HG03439 (cell line): ENCODE data around the gene CACFD1.

Experiments
- ATAC-seq: cut with Tn5 transposase; IDR thresholded peaks from one replicate; pipeline ENCODE4 v1.9.1; 2021; ENCODE audit warnings: mild to moderate bottlenecking, moderate library complexity; ENCODE audit not compliant: unreplicated experiment

CACFD1 gene

DNA sequence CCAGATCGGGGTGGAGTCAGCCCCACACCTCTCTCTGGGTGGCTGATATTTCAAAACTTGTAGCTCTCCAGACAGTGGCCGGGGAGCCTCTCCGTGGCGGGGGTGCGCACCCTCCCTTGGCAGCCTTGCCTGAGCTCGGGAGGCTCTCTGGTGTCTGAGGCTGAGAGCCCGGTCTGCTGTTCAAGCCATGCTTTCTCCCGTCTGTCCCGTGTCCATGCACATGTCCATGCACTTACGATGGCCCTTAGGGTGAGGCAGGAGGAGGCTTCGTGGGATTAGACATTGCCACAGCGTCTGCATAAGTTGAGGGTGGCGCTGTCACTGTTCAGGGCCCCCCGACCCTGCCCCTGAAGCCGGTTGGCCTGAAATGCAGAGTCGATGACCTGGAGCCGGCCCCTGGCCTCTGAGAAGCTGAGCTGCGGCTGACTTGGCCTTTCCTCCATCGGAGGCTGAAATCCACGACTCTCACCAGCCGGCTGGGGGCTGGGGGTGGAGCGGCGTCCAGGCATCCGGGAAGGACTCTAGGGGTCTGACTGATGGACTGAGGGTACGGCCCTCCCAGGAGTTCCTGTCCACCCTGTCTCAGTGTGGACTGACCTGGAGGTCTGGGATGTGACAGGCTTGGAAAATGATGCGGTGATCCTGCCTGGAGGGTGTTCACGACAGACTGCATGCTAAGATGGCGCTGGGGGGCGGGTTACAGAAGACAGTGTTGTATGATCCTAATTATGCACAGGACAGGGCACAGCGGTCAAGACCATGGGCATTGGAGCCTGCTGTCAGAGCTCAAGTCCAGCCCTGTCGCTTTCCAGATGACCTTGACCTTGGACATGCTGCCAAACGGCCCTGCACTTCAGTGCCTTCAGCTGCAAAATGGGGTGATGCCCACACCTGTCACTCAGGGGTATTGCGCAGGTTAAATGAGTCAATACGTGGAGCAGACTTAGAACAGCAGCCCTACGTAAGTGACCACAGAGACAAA lies 37.4 kb downstream of the CACFD1 start:
- ATAC-seq, result no peak

DNA sequence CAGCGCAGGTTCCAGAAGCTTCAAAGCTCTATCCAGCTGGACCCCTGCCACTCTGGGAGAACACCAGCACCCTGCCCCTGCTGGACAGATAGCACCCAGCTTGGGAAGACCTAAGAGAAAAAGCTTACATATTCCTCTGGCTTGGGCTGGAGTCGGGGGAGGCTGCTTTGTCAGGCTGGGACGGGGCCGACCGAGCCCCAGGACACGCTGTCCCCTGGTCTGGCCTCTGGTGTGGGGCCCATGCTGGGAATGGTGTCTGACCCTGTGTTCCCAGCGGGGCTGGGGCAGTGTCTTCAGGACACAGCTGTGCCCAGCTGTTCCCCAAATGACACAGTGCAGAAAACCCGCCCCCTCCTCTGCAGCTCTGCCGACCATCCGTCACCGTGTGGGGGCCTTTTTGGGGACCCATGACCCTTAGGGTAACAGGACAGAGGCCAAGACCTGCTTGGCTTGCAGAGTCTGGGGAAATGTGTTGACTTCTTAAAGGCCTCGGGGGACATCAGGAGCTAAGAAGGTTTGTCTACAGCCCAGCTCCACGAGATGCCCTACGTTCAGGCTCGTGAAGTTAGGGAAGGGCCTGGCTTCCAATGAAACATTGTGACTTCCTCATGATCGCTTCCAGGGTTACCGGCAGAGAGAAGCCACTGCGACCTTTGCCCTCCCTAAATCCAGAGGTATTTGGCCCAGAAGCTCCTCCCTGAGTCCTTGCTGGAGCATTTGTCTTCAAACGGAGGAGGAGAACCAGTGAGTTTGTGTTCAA lies 39.5 kb downstream of the CACFD1 start:
- no peak for ATAC-seq

DNA sequence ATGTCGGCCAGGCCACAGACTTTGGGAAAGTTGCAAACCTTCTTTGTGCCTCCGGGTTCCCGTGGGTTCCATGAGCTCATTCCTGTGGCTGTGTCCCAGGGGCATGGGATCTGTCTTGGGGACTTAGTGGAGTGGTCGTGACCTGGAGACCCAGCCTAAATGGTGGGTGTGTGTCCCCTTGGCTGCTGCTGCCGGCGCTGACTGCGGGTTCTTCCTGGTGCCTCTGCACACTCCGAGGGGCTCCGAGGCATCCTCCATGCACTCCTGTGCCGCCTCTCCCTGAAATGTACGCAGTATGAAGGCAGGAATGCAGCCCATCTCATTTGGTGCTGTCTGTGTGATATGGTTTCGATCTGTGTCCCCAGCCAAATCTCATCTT lies 40.1 kb downstream of the CACFD1 start:
- no peak for ATAC-seq

DNA sequence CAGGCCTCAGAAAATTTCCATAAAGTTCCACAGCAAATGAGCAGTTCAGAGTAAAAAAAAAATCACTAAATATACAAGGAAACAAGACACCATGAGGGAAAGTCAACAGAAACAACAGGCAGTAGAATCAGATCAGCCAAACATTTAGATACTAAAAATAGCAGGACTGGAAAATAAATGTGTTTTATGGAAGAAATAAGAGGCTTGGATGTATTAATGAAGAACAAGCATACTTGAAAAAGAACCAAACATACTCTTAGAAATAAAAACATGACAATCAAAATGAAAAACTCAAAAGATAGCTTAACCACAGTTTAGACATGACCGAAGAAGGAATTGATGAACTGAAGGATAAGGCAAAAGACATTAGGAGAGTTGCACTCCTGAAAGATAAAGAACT lies 42.3 kb downstream of the CACFD1 start:
- no peak for ATAC-seq

DNA sequence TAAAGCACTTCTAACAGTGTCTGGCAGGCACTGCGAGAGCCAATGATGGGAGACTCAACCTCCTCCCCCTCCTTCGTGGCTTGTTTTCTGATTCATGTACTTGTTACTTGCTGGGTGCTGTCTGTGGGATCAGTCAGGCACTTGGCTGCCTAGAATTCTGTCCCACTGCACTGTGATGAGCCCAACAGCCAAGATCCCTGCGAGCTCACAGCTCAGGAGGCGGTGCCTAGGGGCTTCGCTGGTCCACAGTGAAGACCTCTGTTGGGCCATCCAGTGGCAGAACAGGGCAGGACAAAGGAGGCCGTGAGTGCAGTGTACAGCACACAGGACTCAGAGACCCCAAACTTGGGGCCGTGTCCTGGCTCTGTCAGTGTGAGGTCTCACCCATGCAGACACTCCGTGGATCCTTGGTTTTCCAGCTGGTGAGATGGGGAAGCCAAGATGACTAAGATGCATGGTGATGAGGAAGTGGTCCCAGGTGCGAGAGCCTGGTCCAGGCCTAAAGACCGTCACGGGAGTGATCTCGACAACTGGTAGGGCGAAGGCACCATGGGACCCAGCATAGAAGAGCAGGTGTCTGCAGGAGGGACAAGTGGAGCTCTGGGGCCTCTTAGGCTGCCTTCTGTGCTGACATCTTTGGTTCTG lies 45.5 kb downstream of the CACFD1 start:
- ATAC-seq, result no peak

DNA sequence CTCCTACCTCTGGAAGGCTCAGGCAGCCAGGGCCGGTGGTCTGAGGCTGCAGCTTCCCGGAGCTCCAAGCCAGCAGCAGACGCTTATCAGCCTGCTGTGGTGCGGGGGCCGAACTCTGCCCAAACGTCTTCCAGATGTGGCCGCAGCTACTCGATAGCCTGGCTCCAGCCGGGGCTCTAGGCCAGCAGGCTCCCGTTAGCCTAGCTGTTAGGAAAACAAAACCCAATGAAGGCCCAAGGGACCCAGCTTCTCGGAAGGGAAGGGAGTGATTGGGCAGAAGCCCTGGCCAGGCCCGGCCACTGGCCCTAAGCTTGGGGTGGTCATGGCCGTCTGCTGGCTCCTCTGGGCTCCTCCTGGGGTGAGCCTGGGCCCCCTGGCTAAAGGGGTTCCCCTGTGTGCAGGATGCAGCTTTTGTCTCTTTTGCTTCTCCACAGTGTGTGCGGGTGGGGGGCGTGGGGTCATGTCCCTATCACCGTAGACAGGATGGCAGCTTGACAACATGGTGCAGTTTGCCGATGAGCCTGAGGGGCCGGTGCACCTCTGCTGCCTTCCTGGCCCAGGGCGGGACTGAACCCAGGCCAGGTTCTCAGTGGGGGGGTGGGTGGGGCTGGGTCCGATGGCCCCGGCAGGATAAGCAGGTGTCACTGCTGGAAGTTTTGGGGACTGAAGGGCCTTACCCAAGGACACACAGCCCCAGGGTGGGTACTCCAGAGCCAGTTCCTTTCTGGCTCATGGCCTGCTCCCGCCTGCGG lies 46.3 kb downstream of the CACFD1 start:
- ATAC-seq, result no peak

DNA sequence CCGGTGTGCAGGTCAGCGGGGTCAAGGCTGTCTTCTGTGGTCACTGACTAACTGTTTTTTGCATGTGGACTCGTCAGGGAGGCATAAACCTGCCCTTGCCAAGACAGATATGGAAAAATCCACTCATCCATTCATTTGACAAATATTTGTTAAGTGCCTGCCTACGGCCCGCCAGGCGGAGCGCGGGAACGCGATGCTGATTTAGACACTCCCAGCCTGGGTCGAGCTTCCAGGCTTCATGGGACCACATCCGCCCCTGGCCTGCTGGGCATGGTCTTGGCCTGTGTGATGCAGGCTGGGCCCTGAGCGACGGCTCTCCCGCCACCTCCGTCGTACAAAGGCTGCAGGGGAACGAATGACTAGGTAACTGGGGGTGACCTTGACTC lies 46.9 kb downstream of the CACFD1 start:
- ATAC-seq, result no peak

DNA sequence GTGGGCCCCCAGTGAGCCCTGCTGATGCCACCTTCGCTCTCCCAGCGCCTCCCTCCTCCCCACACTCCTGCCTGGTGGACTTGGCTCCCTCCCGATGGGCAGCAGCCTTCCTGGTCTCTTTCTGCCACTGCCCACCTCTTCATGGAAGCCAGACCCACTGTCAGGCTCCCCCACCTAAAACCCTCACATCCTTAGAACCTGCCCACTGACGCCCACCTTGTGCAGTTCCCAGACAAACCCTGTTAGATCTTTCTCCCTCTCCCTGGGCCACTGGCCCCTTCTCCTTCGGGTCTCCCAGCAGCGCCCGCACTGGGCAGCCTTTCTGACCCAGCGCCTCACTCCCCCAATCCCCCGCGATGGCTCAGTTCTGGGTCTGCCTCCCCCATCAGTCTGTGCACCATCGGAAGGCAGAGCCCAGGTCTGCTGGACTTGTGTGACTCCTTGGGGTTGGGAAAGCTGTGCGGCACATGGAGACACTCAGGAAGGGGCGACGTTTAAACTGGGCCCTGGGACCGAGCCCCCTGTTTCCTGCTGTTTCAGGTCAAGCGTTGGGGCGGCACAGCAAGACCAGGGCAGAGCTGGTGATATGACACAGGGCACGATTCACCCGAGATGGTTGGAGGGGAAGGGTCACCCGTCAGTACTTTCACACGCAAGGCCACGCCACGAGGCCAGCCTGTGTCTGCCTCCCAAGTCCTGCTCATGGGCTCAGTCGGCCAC lies 47.6 kb downstream of the CACFD1 start:
- ATAC-seq, result no peak

DNA sequence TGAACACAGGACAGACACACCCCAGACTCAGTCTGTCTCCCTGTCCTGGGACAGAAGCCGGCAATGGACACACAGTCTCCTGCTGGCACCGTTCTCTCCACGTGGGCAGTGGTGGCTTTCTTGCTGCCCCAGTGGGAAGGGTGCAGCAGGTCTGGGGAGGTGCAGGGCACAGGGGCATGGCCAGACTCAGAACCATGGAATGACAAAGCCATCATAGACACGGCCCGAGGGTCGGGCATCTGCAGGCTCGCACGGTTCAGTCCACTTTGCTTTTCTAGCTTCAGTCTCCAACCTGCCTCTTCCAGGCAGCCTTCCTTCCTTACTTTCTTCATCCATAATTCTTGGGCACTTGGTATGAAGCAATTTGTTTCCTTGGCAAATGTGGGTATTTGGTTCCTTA lies 48.3 kb downstream of the CACFD1 start:
- ATAC-seq, result no peak

DNA sequence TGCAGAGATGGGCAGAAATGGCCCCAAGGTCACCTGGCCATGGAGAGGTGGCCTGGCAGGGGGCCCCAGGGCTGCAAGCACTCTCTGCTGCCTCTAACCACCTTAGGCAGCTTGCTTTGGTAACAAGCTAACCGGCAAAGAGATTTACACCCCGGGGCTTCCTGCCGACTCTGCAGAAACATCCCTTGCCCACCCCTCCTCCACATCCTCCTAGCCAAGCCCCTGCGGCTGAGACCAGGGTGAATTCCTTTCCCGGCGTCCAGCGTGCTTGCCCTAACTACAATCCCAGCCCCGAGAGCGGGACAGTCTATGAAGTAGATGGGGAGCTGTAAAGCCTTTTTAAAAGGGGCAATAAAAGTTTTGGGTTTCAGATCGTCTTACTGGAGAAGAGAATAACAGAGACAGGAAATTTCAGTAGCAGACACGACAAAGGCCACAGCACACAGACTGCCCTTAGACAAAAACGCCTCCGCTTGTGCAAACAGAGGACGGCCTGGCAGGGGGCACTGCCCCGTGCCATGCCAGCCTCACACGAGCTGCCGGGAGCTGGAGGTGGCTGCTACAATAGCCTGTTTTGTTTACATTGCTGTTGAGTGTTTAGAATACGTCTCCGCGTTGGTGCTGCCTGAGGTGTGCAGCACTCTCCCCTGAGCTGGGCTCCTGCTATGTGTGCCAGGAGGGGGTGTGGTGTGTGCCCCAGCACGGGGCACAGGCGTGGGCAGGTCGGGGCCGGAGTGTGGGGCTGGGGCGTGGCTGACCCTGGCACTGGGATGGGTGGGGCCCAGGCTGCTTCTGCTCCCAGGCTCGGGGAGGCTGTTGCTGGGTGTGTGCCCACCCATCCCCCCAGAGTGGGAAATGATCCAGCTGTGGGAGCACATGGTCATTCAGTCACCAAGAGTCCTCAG lies 49.7 kb downstream of the CACFD1 start:
- ATAC-seq, result no peak

DNA sequence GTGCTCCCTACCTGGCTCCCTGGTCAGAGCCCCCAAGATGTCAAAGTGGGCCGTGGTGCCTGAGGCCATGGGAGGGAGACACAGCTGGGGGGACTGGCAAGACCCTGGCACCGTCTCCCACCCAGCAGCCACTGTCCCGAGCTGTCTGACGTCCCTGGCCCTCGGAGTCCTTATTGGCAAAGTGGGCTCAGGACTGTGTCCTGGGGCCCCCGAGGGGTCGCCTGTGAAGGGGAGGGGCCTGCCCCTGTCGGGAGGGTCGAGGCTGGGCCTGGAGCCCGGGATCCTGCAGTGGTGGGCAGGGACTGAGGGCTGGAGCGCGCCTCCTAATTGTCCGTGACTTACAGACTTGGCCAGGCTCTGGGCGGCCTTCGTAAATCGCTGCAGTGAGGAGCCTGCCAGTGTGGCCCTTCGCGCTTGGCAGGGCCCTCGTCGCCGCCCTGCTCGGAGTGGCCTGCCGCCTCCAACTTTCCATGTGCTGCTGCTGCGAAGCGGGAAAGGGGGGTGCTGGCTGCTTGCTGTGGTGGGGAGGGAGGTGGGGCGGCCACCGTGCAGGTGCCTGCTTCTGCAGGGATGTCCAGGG lies 51.2 kb downstream of the CACFD1 start:
- no peak for ATAC-seq

DNA sequence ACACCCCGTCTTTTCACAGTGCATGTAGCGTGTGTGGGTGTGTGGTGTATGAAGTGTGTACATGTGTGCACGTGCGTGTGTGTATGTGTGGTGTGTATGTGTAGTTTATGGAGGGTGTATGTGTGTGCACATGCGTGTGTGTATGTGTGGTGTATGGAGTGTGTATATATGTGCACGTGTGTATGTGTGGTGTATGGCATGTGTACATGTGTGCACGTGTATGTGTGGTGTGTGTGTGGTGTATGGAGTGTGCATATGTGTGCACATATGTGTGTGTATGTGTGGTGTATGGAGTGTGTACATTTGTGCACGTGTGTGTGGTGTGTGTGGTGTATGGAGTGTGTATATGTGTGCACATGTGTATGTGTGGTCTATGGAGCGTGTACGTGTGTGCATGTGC lies 51.8 kb downstream of the CACFD1 start:
- no peak for ATAC-seq

DNA sequence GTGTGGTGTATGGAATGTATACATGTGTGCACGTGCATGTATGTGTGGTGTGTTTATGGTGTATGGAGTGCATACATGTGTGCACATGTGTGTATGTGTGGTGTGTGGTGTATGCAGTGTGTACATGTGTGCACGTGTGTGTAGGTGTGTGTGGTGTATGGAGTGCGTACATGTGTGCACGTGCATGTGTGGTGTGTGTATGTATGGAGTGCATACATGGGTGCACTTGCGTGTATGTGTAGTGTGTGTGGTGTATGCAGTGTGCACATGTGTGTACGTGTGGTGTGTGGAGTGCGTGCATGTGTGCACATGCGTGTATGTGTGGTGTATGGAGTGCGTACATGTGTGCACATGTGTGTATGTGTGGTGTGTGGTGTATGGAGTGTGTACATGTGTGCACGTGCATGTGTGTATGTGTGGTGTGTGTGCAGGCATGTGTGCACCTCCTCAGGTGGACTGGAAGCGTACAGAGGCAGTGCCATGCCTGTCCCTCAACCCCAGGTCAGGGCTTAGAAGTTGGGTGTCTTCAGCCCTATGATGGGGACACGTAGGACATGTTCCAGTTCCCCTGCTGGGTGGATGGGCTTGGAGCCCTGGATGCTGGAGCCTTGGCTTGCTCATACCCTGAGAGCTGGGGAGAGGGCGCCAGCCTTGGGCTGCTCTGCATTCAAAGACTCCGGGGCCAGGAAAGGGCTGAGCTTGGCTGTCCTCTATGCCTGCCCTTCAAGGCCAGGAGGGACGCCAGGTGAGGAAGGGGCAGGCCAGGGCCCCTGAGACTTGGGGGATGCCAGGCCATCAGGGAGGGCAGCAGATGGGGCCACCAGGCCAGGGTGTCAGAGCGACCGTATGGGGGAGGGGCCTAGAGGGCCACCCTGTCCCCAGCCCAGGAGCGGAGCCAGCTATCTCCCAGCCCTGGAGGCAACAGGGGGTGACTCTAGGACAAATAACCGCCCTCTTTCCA lies 52.8 kb downstream of the CACFD1 start:
- ATAC-seq, result no peak

DNA sequence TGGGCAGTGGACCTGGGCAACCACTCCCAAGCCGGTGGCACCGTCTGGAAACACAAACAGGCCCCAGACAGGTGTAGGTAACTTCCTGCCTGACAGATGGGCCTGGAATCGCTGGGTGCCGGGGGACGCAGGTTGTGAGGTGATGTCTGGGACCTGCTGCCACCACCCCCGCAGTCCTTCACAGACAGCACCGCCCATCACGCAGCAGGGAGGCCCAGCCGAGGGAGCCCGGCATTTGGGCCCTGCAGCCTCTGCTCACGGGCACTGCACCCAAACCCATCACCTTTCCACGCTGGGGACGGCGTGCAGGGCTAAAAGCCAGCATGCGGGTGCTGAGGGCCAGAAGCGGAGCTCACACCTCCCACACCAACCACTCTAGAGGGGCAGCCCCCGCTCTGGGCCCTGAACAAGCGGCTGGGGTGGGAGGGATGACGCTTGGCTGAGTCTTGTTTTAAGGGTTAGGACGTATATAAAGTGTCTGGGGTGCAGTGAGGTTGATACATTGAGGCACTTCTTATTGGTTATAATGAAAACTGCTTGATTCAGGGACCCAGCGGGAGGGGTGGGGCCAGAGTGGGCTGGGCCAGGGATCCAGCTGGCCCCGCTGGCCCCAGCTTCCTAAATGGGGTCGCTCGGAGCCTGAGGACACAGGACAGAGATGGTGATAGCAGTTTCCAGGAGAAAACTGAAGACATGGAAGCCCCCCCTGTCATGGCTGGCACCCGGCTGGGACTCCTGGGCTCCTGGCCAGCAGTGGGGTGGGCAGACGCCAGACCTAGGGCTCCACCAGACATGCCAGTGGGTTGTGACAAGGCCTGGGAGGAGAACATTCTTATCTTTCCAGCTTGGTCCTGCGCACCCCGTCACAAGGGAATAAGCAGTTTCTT lies 53.7 kb downstream of the CACFD1 start:
- no peak for ATAC-seq

DNA sequence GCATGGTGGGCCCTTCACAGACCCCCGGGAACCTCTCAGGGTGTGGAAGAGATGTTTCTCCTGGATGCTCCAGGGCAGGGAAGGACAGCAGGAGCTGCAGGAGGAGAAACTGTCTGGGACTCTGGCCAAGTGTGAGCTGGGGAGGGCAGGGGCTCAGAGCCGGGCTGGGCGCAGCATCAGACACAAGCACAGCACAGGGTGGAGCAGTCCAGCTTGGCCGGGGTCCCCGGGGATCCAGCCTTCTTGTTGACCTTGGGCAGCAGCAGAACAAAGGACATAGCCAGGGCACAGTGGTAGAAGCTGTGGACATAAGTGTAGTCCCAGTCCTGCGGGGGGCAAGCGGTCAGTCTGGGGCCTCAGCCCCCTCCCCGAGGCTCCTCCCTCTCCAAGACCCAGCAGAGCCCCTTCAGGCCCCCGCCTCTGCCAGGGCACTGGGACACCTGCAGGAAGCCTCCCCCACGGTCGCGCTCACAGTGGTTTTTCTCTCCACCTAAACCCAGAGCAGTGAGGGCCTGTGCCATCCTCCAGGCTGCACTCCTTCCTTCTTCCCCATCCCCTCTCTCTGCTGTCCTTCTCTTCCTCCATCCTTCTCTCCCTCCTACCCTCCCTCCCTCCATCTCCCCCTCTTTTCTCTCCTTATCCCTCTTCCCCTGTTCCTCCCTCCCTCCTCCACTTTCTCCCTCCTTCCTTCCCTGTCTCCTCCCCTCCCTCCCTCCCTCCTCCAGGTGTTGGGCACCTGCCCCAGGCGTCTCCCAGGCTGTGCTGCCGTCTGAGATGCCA lies 54.9 kb downstream of the CACFD1 start:
- ATAC-seq, result no peak

DNA sequence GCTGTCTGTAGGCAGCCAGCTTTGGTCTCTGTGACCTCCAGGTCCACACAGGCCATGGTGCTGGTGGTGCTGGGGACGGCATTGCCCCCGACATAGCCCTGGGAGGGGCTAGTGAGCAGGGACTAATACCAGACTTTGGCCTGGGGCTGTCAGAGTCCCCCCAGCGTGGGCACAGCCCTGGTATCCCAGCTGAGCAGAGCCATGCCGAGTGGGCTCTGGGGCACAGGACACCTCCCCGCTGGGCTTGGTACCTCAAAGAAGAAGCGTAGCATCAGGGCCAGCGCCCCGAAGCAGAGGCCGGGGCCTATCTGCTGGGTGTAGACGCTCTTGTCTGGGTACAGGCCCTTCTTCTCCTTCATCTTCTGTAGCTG lies 55.4 kb downstream of the CACFD1 start:
- ATAC-seq, result no peak
